OCI-LY1 (cell line): Measurements from ENCODE around the gene ATP1B3.

Experiments used
- H2AFZ ChIP-seq: fragments of 200-600 bp; sonication (generic), shearing (Covaris generic); 2 replicates; pipeline ENCODE4 v1.6.0; 2014; ENCODE audit warnings: antibody characterized with exemption, mild to moderate bottlenecking, low read length
- H3F3A ChIP-seq: fragments of 200-600 bp; sonication (generic), shearing (Covaris generic); 2 replicates; pipeline ENCODE4 v1.6.0; 2014; ENCODE audit warnings: mild to moderate bottlenecking, antibody characterized with exemption, low read length, moderate library complexity; ENCODE audit not compliant: insufficient read depth
- H3K27ac ChIP-seq: fragments of 200-600 bp; sonication (generic); 2 replicates; pipeline ENCODE4 v1.5.1; 2014; ENCODE audit warnings: low read length, mixed run types, mild to moderate bottlenecking, low read depth; ENCODE audit not compliant: poor library complexity, severe bottlenecking
- H3K27me3 ChIP-seq: fragments of 200-600 bp; sonication (generic); 2 replicates; pipeline ENCODE4 v1.6.0; 2014; ENCODE audit warnings: antibody characterized with exemption, mild to moderate bottlenecking, low read length, moderate library complexity; ENCODE audit not compliant: insufficient read depth
- H3K36me3 ChIP-seq: fragments of 200-600 bp; sonication (generic); 2 replicates; pipeline ENCODE4 v1.6.1; 2014; ENCODE audit warnings: mild to moderate bottlenecking, antibody characterized with exemption, low read length, moderate library complexity, mixed read lengths; ENCODE audit not compliant: insufficient read depth
- H3K4me1 ChIP-seq: fragments of 200-600 bp; sonication (generic); 2 replicates; pipeline ENCODE4 v1.5.1; 2014; ENCODE audit warnings: mild to moderate bottlenecking, low read length, moderate library complexity; ENCODE audit not compliant: insufficient read depth, severe bottlenecking
- H3K4me2 ChIP-seq: fragments of 200-600 bp; sonication (generic), shearing (Covaris generic); 2 replicates; pipeline ENCODE4 v1.6.1; 2014; ENCODE audit warnings: low read length
- H3K4me3 ChIP-seq: fragments of 200-600 bp; sonication (generic); 2 replicates; pipeline ENCODE4 v1.5.1; 2014; ENCODE audit warnings: low read length, low read depth, mild to moderate bottlenecking, mixed read lengths; ENCODE audit not compliant: poor library complexity, severe bottlenecking
- H3K79me2 ChIP-seq: fragments of 200-600 bp; shearing (Covaris generic); 2 replicates; pipeline ENCODE4 v1.6.1; 2016; ENCODE audit warnings: mixed run types, low read length, mixed read lengths; ENCODE audit not compliant: insufficient read depth
- H3K9ac ChIP-seq: fragments of 200-600 bp; sonication (generic), shearing (Covaris generic); 2 replicates; pipeline ENCODE4 v1.6.1; 2014; ENCODE audit warnings: mild to moderate bottlenecking, low read length, mixed read lengths
- H3K9me2 ChIP-seq: fragments of 200-600 bp; sonication (generic), shearing (Covaris generic); 2 replicates; pipeline ENCODE4 v1.6.1; 2014; ENCODE audit warnings: low read depth, mild to moderate bottlenecking, low read length, mixed read lengths
- H3K9me3 ChIP-seq: fragments of 200-600 bp; shearing (Covaris generic); 2 replicates; pipeline ENCODE4 v1.6.1; 2014; ENCODE audit warnings: low read length, mixed read lengths
- H4K20me1 ChIP-seq: fragments of 200-600 bp; sonication (generic), shearing (Covaris generic); 2 replicates; pipeline ENCODE4 v1.6.0; 2016; ENCODE audit warnings: mild to moderate bottlenecking, low read length; ENCODE audit not compliant: insufficient read depth
- EZH2 ChIP-seq: fragments of 200-600 bp; sonication (generic), shearing (Covaris generic); IDR thresholded peaks from 2 replicates; pipeline ENCODE4 v1.8.0; 2017; ENCODE audit warnings: borderline replicate concordance, mixed run types, mild to moderate bottlenecking, antibody characterized with exemption, low read length, moderate library complexity, mixed read lengths
- TF ChIP-seq, protein P1 (sequence below): fragments of 200-600 bp; sonication (generic), shearing (Covaris generic); IDR thresholded peaks from 2 replicates; pipeline ENCODE4 v1.5.1; 2017; ENCODE audit warnings: mild to moderate bottlenecking, antibody characterized with exemption, low read length, moderate library complexity, mixed read lengths

The ATP1B3 gene

DNA sequence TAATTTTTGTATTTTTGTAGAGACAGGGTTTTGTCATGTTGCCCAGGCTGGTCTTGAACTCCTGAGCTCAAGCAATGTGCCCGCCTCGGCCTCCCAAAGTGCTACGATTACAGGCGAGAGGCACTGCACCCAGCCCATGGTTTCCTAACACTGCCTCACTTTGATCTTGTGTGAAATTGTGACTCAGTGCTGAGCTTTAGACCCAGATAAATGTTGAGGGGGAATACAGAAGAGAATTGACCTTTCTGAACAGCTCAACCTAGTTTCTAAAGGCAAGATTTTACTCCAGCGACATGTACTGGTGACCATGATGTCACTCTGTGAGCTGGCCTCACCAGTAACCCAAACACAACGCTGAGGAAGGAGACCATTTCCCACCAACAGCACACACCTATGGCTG is 73.5 kb downstream of the ATP1B3 start:
- Histone ChIP-seq H3K9me2 (no peaks in the 10 kb centered on the region), H2AFZ (no peak overlapping the region), H3K27ac (no peak overlapping the region), H3K4me3 (no peak overlapping the region), H4K20me1 (no peaks in the 10 kb centered on the region), H3F3A (no peaks in the 10 kb centered on the region), H3K4me2 (no peak overlapping the region), H3K36me3 (peaks cover 85% of the 10 kb centered on the region), H3K4me1 (no peaks in the 10 kb centered on the region), H3K9me3 (no peaks in the 10 kb centered on the region), H3K79me2 (no peaks in the 10 kb centered on the region), H3K27me3 (no peaks in the 10 kb centered on the region), H3K9ac (no peak overlapping the region)
- TF ChIP-seq EZH2 = no peak
- TF ChIP-seq, protein P1, sequence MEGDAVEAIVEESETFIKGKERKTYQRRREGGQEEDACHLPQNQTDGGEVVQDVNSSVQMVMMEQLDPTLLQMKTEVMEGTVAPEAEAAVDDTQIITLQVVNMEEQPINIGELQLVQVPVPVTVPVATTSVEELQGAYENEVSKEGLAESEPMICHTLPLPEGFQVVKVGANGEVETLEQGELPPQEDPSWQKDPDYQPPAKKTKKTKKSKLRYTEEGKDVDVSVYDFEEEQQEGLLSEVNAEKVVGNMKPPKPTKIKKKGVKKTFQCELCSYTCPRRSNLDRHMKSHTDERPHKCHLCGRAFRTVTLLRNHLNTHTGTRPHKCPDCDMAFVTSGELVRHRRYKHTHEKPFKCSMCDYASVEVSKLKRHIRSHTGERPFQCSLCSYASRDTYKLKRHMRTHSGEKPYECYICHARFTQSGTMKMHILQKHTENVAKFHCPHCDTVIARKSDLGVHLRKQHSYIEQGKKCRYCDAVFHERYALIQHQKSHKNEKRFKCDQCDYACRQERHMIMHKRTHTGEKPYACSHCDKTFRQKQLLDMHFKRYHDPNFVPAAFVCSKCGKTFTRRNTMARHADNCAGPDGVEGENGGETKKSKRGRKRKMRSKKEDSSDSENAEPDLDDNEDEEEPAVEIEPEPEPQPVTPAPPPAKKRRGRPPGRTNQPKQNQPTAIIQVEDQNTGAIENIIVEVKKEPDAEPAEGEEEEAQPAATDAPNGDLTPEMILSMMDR = no peak

GRCh38 chr3:141950572-141951493 is 74.4 kb downstream of the ATP1B3 start:
- H3K9me3 ChIP-seq = no peaks in the 10 kb centered on the region
- H3K9ac ChIP-seq = no peak overlapping the region
- TF ChIP-seq, protein P1 = no peak
- no peak for TF ChIP-seq EZH2
- H3K4me1 ChIP-seq = no peaks in the 10 kb centered on the region
- H3F3A ChIP-seq = no peaks in the 10 kb centered on the region
- H3K79me2 ChIP-seq = no peaks in the 10 kb centered on the region
- no peak overlapping the region for H3K27ac ChIP-seq
- H2AFZ ChIP-seq = no peak overlapping the region
- H3K9me2 ChIP-seq = no peaks in the 10 kb centered on the region
- no peaks in the 10 kb centered on the region for H4K20me1 ChIP-seq
- no peak overlapping the region for H3K4me2 ChIP-seq
- H3K27me3 ChIP-seq = no peaks in the 10 kb centered on the region
- H3K4me3 ChIP-seq = no peak overlapping the region
- peaks cover 87% of the 10 kb centered on the region for H3K36me3 ChIP-seq

GRCh38 chr3:141952611-141953010 is 76.2 kb downstream of the ATP1B3 start:
- TF ChIP-seq, protein P1 = no peak
- no peak for TF ChIP-seq EZH2
- no peaks in the 10 kb centered on the region for H3K4me1 ChIP-seq

More at GRCh38 chr3:141952611-141953010, 76.2 kb downstream of the ATP1B3 start:
- H3K27ac ChIP-seq = no peak overlapping the region
- no peak overlapping the region for H3K4me3 ChIP-seq
- H3K9ac ChIP-seq = no peak overlapping the region
- H2AFZ ChIP-seq = no peak overlapping the region
- no peaks in the 10 kb centered on the region for H3K9me2 ChIP-seq
- H3F3A ChIP-seq = no peaks in the 10 kb centered on the region
- no peaks in the 10 kb centered on the region for H3K27me3 ChIP-seq
- peaks cover 89% of the 10 kb centered on the region for H3K36me3 ChIP-seq
- H3K79me2 ChIP-seq = no peaks in the 10 kb centered on the region
- H3K9me3 ChIP-seq = no peaks in the 10 kb centered on the region
- H4K20me1 ChIP-seq = no peaks in the 10 kb centered on the region
- H3K4me2 ChIP-seq = no peak overlapping the region
